ENCODE data around the gene SH3D19. TPM values are rescaled to one million over a fixed set of nuclear protein-coding genes. Genes with fewer than 3 reads are reported as not detected.
"Not testable (repeated sequence)": the region's sequence is repeated elsewhere in the genome, so short reads cannot be mapped to it uniquely, and the experiment has no call there.

Gene SH3D19
- total and polyA plus RNA-seq, 8 donors: 11.0 to 129 (median 67.1) TPM

- intact Hi-C loops (cut with DNase I; ENCODE audit: low total_unique reads): no loop called here
- Histone ChIP-seq H3K27me3 (no peaks in the 10 kb centered on the region), H3K36me3 (no peaks in the 10 kb centered on the region), H3K4me3 (no peak overlapping the region), H3K27ac (no peak overlapping the region), H3K9me3 (no peaks in the 10 kb centered on the region), H3K4me1 (peaks cover 0 to 19% (median 3%) of the 10 kb centered on the region in 4 donors)
- TF ChIP-seq POLR2AphosphoS5 (IDR thresholded peaks at IDR 0.05) (no peak), EP300 (IDR thresholded peaks at IDR 0.05) (no peak), CTCF (IDR thresholded peaks at IDR 0.05) (no peak), POLR2A (IDR thresholded peaks at IDR 0.05) (no peak)
- DNase-seq: no peak
- whole genome bisulfite sequencing, 5 donors: 70 to 90% (median 75%) methylated on average over 1 of the region's 1 CpG
Observed at GRCh38 chr4:151259752-151260151, 65.7 kb downstream of the SH3D19 start.

DNA sequence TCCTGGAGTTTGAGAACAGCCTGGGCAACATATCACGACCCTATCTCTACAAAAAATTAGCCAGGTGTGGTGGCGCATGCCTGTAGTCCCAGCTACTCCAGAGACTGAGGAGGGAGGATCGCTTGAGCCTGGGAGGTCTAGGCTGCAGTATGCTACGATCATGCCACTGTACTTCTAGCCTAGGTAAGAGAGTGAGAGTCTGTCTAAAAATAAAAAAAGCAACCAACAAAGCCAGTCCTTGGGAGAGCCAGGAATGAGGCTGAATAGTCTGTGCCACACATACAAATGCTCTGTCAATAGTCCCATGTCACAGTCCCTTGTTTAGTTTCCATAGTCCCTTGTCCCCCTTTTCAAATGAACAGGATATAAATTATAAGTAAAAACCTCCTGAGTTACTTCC is 67.7 kb downstream of the SH3D19 start:
- Histone ChIP-seq H3K27ac (no peak overlapping the region), H3K4me3 (no peak overlapping the region), H3K27me3 (no peaks in the 10 kb centered on the region), H3K4me1 (peaks cover 0 to 11% (median 3%) of the 10 kb centered on the region in 4 donors), H3K36me3 (no peaks in the 10 kb centered on the region), H3K9me3 (no peaks in the 10 kb centered on the region)
- intact Hi-C loops (cut with DNase I; ENCODE audit: low total_unique reads): no loop called here
- 87 to 95% (median 93%) methylated on average over 4 of the region's 4 CpGs for WGBS, 5 donors
- TF ChIP-seq CTCF (IDR thresholded peaks at IDR 0.05) (no peak), POLR2A (IDR thresholded peaks at IDR 0.05) (no peak), EP300 (IDR thresholded peaks at IDR 0.05) (no peak), POLR2AphosphoS5 (IDR thresholded peaks at IDR 0.05) (no peak)
- no peak for DNase-seq

GRCh38 chr4:151256134-151256533 is 69.3 kb downstream of the SH3D19 start:
- no peak for DNase-seq
- Histone ChIP-seq H3K4me1 (peaks cover 0 to 5% (median 0%) of the 10 kb centered on the region in 4 donors), H3K27me3 (no peaks in the 10 kb centered on the region), H3K36me3 (no peaks in the 10 kb centered on the region), H3K9me3 (no peaks in the 10 kb centered on the region), H3K27ac (peak overlapping the region in 1 of 5 donors; percentile 11), H3K4me3 (no peak overlapping the region)
- intact Hi-C loops (cut with DNase I; ENCODE audit: low total_unique reads): no loop called here
- TF ChIP-seq EP300 (IDR thresholded peaks at IDR 0.05): no peak
- TF ChIP-seq CTCF (IDR thresholded peaks at IDR 0.05): no peak
- no peak for TF ChIP-seq POLR2AphosphoS5 (IDR thresholded peaks at IDR 0.05)
- TF ChIP-seq POLR2A (IDR thresholded peaks at IDR 0.05): no peak
- WGBS, 5 donors: 61 to 80% (median 73%) methylated on average over 2 of the region's 2 CpGs

DNA sequence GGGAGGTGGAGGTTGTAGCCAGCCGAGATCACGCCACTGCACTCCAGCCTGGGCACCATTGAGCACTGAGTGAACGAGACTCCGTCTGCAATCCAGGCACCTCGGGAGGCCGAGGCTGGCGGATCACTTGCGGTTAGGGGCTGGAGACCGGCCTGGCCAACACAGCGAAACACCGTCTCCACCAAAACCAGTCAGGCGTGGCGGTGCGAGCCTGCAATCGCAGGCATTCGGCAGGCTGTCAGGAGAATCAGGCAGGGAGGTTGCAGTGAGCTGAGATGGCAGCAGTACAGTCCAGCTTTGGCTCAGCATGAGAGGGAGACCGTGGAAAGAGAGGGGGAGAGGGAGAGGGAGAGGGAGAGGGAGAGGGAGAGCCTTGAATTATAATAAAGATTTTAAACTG is 69.7 kb downstream of the SH3D19 start:
- H3K27ac ChIP-seq; H3K27me3 ChIP-seq; H3K36me3 ChIP-seq; H3K4me3 ChIP-seq; H3K4me1 ChIP-seq; intact Hi-C loops (cut with DNase I; ENCODE audit: low total_unique reads); DNase-seq; H3K9me3 ChIP-seq: not testable (repeated sequence)
- WGBS, 5 donors: 72 to 91% (median 85%) methylated on average over 5 to 17 of the region's 17 CpGs

DNA sequence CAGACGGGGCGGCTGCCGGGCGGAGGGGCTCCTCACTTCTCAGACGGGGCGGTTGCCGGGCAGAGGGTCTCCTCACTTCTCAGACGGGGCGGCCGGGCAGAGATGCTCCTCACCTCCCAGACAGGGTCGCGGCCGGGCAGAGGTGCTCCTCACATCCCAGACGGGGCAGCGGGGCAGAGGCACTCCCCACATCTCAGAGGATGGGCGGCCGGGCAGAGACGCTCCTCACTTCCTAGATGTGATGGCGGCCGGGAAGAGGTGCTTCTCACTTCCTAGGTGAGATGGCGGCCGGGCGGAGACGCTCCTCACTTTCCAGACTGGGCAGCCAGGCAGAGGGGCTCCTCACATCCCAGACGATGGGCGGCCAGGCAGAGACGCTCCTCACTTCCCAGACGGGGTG is 70.2 kb downstream of the SH3D19 start:
- H3K27ac ChIP-seq; H3K27me3 ChIP-seq; DNase-seq; H3K36me3 ChIP-seq; H3K4me1 ChIP-seq; H3K9me3 ChIP-seq; intact Hi-C loops (cut with DNase I; ENCODE audit: low total_unique reads); H3K4me3 ChIP-seq: not testable (repeated sequence)
- WGBS, 5 donors: 90 to 100% (median 97%) methylated on average over 3 to 16 of the region's 28 CpGs
